H1 (cell line): ENCODE results near the gene TCERG1. TPM values are rescaled to one million over a fixed set of nuclear protein-coding genes. Genes with fewer than 3 reads are reported as not detected.

ENCODE experiments used
- CHD1 ChIP-seq: IDR thresholded peaks from 2 replicates; pipeline ENCODE4 v1.6.1; 2012; ENCODE audit warnings: low read depth, low read length, improper control_type of control experiment
- EGR1 ChIP-seq: IDR thresholded peaks from 2 replicates; pipeline ENCODE4 v1.6.1; 2011; ENCODE audit warnings: low read depth, low read length, borderline replicate concordance
- KDM5A ChIP-seq: fragments of 200-600 bp; IDR thresholded peaks from 2 replicates; pipeline ENCODE4 v1.7.1; 2012; ENCODE audit warnings: mild to moderate bottlenecking, low read length, inconsistent platforms, mixed read lengths
- POLR2AphosphoS5 ChIP-seq: IDR thresholded peaks from 2 replicates; pipeline ENCODE4 v1.6.1; 2011; ENCODE audit warnings: low read depth, low read length
- polyA plus RNA-seq, 7 experiments: library from polyadenylated mRNA; depleted of rRNA in 3 of 7; stranded (reverse) in 5 of 7; unstranded in 2 of 7; fragments of >200 nt in 5 of 7; fragments of 200-250 nt in 2 of 7; gene quantifications; 1 replicate in 5 of 7; 2 replicates in 1 of 7; 4 replicates in 1 of 7; pipeline versions ENCODE4 v1.2.1 to v1.2.3, GENCODE V29; 2011 to 2013; ENCODE audit warnings: missing spikeins in 2 of 7, mixed read lengths in 2 of 7
- total RNA-seq: library from RNA; stranded (reverse); fragmentation: NEBNext Ultra II Directional; extraction: Animal tissue kit (Norgen Biotek cat#: 25700); gene quantifications from 2 replicates; pipeline ENCODE4 v1.2.1, GENCODE V29; 2021
- TF ChIP-seq, protein P1 (sequence below), 3 experiments: IDR thresholded peaks; 1 replicate in 2 of 3; 2 replicates in 1 of 3; pipeline versions ENCODE4 v1.5.1 to v1.6.1; 2011; ENCODE audit warnings: low read length in 3 of 3, mild to moderate bottlenecking in 3 of 3, inconsistent platforms in 2 of 3, low read depth in 1 of 3, moderate library complexity in 1 of 3; ENCODE audit not compliant: insufficient read depth in 1 of 3; ENCODE audit errors: control extremely low read depth in 1 of 3

The TCERG1 gene
- total and polyA plus RNA-seq, 2 of the 8 experiments (the other 6 are each of a cell fraction or from before 2014, with no cell fraction given), result 105 to 122 TPM

DNA sequence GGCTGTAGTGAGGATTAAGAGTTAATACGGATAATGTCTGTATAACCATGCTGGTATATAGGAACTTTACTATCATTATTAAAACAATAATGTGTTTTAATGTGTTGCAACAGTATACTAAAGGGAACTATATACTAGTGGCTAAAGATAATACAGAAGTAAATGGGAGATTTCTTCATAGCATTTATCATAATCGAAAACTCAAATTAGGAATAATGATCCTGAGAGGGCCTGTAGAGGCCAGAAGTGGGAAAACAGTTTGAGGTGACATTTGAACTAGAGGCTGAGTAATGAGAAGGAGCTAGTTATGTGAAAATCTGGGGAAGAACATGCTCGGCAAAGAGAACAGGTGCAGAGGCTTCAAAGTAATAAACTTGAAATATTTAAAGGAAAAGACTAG is 2.9 kb downstream of the TCERG1 start (continued):
- TF ChIP-seq KDM5A (no peak), POLR2AphosphoS5 (no peak), CHD1 (no peak), EGR1 (no peak)
- TF ChIP-seq, protein P1, sequence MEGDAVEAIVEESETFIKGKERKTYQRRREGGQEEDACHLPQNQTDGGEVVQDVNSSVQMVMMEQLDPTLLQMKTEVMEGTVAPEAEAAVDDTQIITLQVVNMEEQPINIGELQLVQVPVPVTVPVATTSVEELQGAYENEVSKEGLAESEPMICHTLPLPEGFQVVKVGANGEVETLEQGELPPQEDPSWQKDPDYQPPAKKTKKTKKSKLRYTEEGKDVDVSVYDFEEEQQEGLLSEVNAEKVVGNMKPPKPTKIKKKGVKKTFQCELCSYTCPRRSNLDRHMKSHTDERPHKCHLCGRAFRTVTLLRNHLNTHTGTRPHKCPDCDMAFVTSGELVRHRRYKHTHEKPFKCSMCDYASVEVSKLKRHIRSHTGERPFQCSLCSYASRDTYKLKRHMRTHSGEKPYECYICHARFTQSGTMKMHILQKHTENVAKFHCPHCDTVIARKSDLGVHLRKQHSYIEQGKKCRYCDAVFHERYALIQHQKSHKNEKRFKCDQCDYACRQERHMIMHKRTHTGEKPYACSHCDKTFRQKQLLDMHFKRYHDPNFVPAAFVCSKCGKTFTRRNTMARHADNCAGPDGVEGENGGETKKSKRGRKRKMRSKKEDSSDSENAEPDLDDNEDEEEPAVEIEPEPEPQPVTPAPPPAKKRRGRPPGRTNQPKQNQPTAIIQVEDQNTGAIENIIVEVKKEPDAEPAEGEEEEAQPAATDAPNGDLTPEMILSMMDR (IDR thresholded peaks at IDR 0.05; ENCODE audit: control extremely low read depth in 1 of 3, insufficient read depth in 1 of 3, low read depth in 1 of 3, low read length in 3 of 3), result no peak
